Mesendoderm (in vitro differentiated cells): ENCODE results near the gene DLGAP4.

ENCODE experiments used
- DNase-seq: peaks from one replicate; pipeline ENCODE4 v3.0.0; 2013
- H2AK5ac ChIP-seq: 2 replicates; pipeline ENCODE4 v1.6.1; 2013; ENCODE audit warnings: low read length, inconsistent platforms
- H2BK120ac ChIP-seq: 2 replicates; pipeline ENCODE4 v1.6.1; 2013; ENCODE audit warnings: low read depth, mild to moderate bottlenecking, low read length, moderate library complexity, mixed read lengths
- H2BK15ac ChIP-seq: replicated peaks from 2 replicates; pipeline ENCODE4 v1.6.1; 2013; ENCODE audit warnings: low read depth, mild to moderate bottlenecking, moderate library complexity
- H2BK5ac ChIP-seq: 2 replicates; pipeline ENCODE4 v1.6.1; 2013; ENCODE audit warnings: low read length, inconsistent platforms
- H3K18ac ChIP-seq: 2 replicates; pipeline ENCODE4 v1.6.1; 2013; ENCODE audit warnings: mild to moderate bottlenecking, low read length, mixed read lengths
- H3K23ac ChIP-seq: one replicate; pipeline ENCODE4 v1.6.1; 2013; ENCODE audit warnings: low read length
- H3K27ac ChIP-seq: 2 replicates; pipeline ENCODE4 v1.5.1; 2013; ENCODE audit warnings: low read depth, mild to moderate bottlenecking, inconsistent platforms, low read length, moderate library complexity
- H3K27me3 ChIP-seq: 2 replicates; pipeline ENCODE4 v1.6.1; 2013; ENCODE audit warnings: low read length, control low read depth, mild to moderate bottlenecking, inconsistent platforms; ENCODE audit not compliant: insufficient read depth, poor library complexity
- H3K36me3 ChIP-seq: 2 replicates; pipeline ENCODE4 v1.6.1; 2013; ENCODE audit warnings: low read length, inconsistent platforms; ENCODE audit not compliant: control insufficient read depth, insufficient read depth
- H3K4ac ChIP-seq: one replicate; pipeline ENCODE4 v1.6.1; 2013; ENCODE audit warnings: low read depth, mild to moderate bottlenecking, low read length, moderate library complexity
- H3K4me1 ChIP-seq: 2 replicates; pipeline ENCODE4 v1.6.1; 2013; ENCODE audit warnings: low read depth, low read length, inconsistent platforms; ENCODE audit not compliant: control insufficient read depth
- H3K4me2 ChIP-seq: 2 replicates; pipeline ENCODE4 v1.6.1; 2013; ENCODE audit warnings: low read length
- H3K4me3 ChIP-seq: 2 replicates; pipeline ENCODE4 v1.5.1; 2013; ENCODE audit warnings: mild to moderate bottlenecking, low read length
- H3K56ac ChIP-seq: one replicate; pipeline ENCODE4 v1.6.1; 2013; ENCODE audit warnings: low read length
- H3K79me1 ChIP-seq: 2 replicates; pipeline ENCODE4 v1.6.1; 2013; ENCODE audit warnings: low read length, inconsistent platforms
- H3K79me2 ChIP-seq: 2 replicates; pipeline ENCODE4 v1.6.1; 2013; ENCODE audit warnings: mild to moderate bottlenecking, low read length; ENCODE audit not compliant: control insufficient read depth, insufficient read depth
- H3K9ac ChIP-seq: 2 replicates; pipeline ENCODE4 v1.6.1; 2013; ENCODE audit warnings: low read length, inconsistent platforms
- H4K5ac ChIP-seq: one replicate; pipeline ENCODE4 v1.6.1; 2013; ENCODE audit warnings: low read length
- H4K8ac ChIP-seq: one replicate; pipeline ENCODE4 v1.6.1; 2013; ENCODE audit warnings: low read depth, mild to moderate bottlenecking, control low read depth, low read length, moderate library complexity
- WGBS: extraction: QIAGEN DNeasy Blood & Tissue Kit; methylation state at CpG from one replicate; pipeline ENCODE4 v1.1.7; 2013; ENCODE audit warnings: low lambda C conversion rate, missing lambda C conversion rate; ENCODE audit not compliant: insufficient coverage; ENCODE audit errors: extremely low coverage; 5-methylcytosine and 5-hydroxymethylcytosine counted together

The DLGAP4 gene

GRCh38 chr20:36424314-36424713 lies 118.2 kb downstream of the DLGAP4 start:
- Histone ChIP-seq H3K4me3 (no peak overlapping the region), H3K56ac (no peak overlapping the region), H4K8ac (no peak overlapping the region), H3K27ac (no peak overlapping the region), H3K9ac (no peak overlapping the region), H2BK120ac (no peak overlapping the region), H4K5ac (no peak overlapping the region), H3K4me1 (no peaks in the 10 kb centered on the region), H3K4me2 (no peak overlapping the region), H2BK15ac (no peak overlapping the region), H3K27me3 (no peaks in the 10 kb centered on the region), H3K79me1 (no peaks in the 10 kb centered on the region), H3K23ac (no peak overlapping the region), H3K4ac (no peak overlapping the region), H3K36me3 (no peaks in the 10 kb centered on the region), H3K79me2 (no peaks in the 10 kb centered on the region), H2BK5ac (no peak overlapping the region), H2AK5ac (no peak overlapping the region), H3K18ac (no peak overlapping the region)
- DNase-seq, result no peak
- no CpG with 5 or more reads among the region's 3 CpGs for WGBS

GRCh38 chr20:36425166-36425565 lies 119.0 kb downstream of the DLGAP4 start:
- Histone ChIP-seq H2BK5ac (no peak overlapping the region), H3K4me2 (no peak overlapping the region), H3K56ac (no peak overlapping the region), H3K9ac (no peak overlapping the region), H3K27me3 (no peaks in the 10 kb centered on the region), H3K23ac (no peak overlapping the region), H3K79me1 (no peaks in the 10 kb centered on the region), H3K79me2 (no peaks in the 10 kb centered on the region), H4K8ac (no peak overlapping the region), H3K4ac (no peak overlapping the region), H4K5ac (no peak overlapping the region), H2BK120ac (no peak overlapping the region), H3K27ac (no peak overlapping the region), H3K4me1 (no peaks in the 10 kb centered on the region), H3K4me3 (no peak overlapping the region), H2BK15ac (no peak overlapping the region), H3K18ac (no peak overlapping the region), H3K36me3 (no peaks in the 10 kb centered on the region), H2AK5ac (no peak overlapping the region)
- WGBS, result no CpG with 5 or more reads among the region's 4 CpGs
- no peak for DNase-seq

- no peak overlapping the region for H4K8ac ChIP-seq
- WGBS, result no CpG with 5 or more reads among the region's 24 CpGs
Observed at GRCh38 chr20:36431604-36432003, 125.5 kb downstream of the DLGAP4 start.

GRCh38 chr20:36432096-36432495 lies 126.0 kb downstream of the DLGAP4 start:
- Histone ChIP-seq H3K9ac (no peak overlapping the region), H2AK5ac (no peak overlapping the region), H3K36me3 (no peaks in the 10 kb centered on the region), H4K5ac (no peak overlapping the region), H3K4ac (no peak overlapping the region), H3K27me3 (no peaks in the 10 kb centered on the region), H2BK15ac (no peak overlapping the region), H2BK120ac (no peak overlapping the region), H3K79me2 (no peaks in the 10 kb centered on the region), H3K18ac (no peak overlapping the region), H3K23ac (no peak overlapping the region), H3K56ac (no peak overlapping the region), H4K8ac (no peak overlapping the region), H3K4me3 (no peak overlapping the region), H3K27ac (no peak overlapping the region), H3K4me1 (no peaks in the 10 kb centered on the region), H2BK5ac (no peak overlapping the region), H3K4me2 (no peak overlapping the region), H3K79me1 (no peaks in the 10 kb centered on the region)
- WGBS, result no CpG with 5 or more reads among the region's 23 CpGs
- no peak for DNase-seq

More at GRCh38 chr20:36431604-36432003, 125.5 kb downstream of the DLGAP4 start:
- Histone ChIP-seq H3K27me3 (no peaks in the 10 kb centered on the region), H3K4me3 (no peak overlapping the region), H2BK5ac (no peak overlapping the region), H2AK5ac (no peak overlapping the region), H3K18ac (no peak overlapping the region), H3K9ac (no peak overlapping the region), H3K23ac (no peak overlapping the region), H3K56ac (no peak overlapping the region), H3K79me2 (no peaks in the 10 kb centered on the region), H3K4ac (no peak overlapping the region), H3K79me1 (no peaks in the 10 kb centered on the region), H3K4me2 (no peak overlapping the region), H3K27ac (no peak overlapping the region), H3K4me1 (no peaks in the 10 kb centered on the region), H4K5ac (no peak overlapping the region), H2BK15ac (no peak overlapping the region), H3K36me3 (no peaks in the 10 kb centered on the region), H2BK120ac (no peak overlapping the region)
- no peak for DNase-seq

GRCh38 chr20:36434383-36434782 lies 128.2 kb downstream of the DLGAP4 start:
- Histone ChIP-seq H2BK5ac (no peak overlapping the region), H4K8ac (no peak overlapping the region), H3K79me2 (no peaks in the 10 kb centered on the region), H3K9ac (no peak overlapping the region), H4K5ac (no peak overlapping the region), H3K4ac (no peak overlapping the region), H3K27ac (no peak overlapping the region), H3K79me1 (no peaks in the 10 kb centered on the region), H3K27me3 (no peaks in the 10 kb centered on the region), H3K36me3 (no peaks in the 10 kb centered on the region), H2BK15ac (no peak overlapping the region), H3K23ac (no peak overlapping the region), H3K4me2 (no peak overlapping the region), H3K56ac (no peak overlapping the region), H2BK120ac (no peak overlapping the region), H3K4me1 (no peaks in the 10 kb centered on the region), H2AK5ac (no peak overlapping the region), H3K18ac (no peak overlapping the region), H3K4me3 (no peak overlapping the region)
- no peak for DNase-seq
- WGBS, result no CpG with 5 or more reads among the region's 2 CpGs

GRCh38 chr20:36435124-36435523 lies 129.0 kb downstream of the DLGAP4 start:
- Histone ChIP-seq H3K79me1 (no peaks in the 10 kb centered on the region), H3K27me3 (no peaks in the 10 kb centered on the region), H3K36me3 (no peaks in the 10 kb centered on the region), H3K4me1 (no peaks in the 10 kb centered on the region), H2AK5ac (no peak overlapping the region), H3K18ac (no peak overlapping the region), H3K27ac (no peak overlapping the region), H3K56ac (no peak overlapping the region), H2BK120ac (no peak overlapping the region), H2BK5ac (no peak overlapping the region), H3K23ac (no peak overlapping the region), H3K4me2 (no peak overlapping the region), H4K8ac (no peak overlapping the region), H3K4me3 (no peak overlapping the region), H3K4ac (no peak overlapping the region), H3K9ac (no peak overlapping the region), H4K5ac (no peak overlapping the region), H3K79me2 (no peaks in the 10 kb centered on the region), H2BK15ac (no peak overlapping the region)
- no peak for DNase-seq
- no CpG with 5 or more reads among the region's 7 CpGs for WGBS
